Retina (tissue), 1 donor: ENCODE measurements around the gene KLK14.

Experiments used
- DNase-seq: peaks from one replicate; pipeline ENCODE4 v3.0.0-alpha.2; 2016

KLK14 gene

DNA sequence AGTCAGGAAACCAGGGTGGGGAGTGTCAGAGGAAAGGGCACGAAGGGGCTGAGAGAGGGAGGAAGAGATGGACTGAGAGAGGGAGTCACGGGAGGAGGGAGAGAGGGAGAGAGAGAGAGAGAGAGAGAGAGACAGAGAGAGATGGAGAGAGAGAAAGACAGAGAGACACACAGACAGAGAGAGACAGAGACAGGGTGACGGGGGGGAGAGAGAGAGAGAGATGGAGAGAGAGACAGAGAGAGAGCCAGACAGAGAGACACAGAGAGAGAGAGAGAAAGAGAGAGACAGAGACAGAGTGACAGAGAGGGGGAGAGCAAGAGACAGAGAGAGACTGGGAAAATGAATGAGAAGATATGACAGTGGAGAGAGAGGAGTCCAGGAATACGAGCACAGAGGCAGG, 494 bp upstream of the KLK14 start:
- DNase-seq = no peak

DNA sequence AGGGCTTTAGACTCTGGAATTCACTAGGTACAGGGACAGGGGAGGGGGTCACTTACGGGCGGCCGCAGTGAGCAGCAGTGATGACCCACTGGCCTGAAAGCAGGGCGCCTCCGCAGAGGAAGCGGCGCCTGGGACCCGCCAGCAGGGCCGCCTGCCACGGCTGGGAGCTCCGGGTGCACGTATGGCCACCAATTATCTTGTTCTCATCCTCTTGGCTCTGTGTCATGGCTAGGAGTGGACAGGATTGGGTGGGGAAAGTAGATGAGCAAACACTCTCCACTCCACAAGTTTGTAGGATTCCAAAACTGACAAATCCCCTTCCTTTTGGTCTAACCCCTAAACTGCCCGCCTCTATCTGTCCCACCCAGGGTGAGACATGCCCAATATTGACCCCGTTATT, 1.2 kb downstream of the KLK14 start:
- no peak for DNase-seq

DNA sequence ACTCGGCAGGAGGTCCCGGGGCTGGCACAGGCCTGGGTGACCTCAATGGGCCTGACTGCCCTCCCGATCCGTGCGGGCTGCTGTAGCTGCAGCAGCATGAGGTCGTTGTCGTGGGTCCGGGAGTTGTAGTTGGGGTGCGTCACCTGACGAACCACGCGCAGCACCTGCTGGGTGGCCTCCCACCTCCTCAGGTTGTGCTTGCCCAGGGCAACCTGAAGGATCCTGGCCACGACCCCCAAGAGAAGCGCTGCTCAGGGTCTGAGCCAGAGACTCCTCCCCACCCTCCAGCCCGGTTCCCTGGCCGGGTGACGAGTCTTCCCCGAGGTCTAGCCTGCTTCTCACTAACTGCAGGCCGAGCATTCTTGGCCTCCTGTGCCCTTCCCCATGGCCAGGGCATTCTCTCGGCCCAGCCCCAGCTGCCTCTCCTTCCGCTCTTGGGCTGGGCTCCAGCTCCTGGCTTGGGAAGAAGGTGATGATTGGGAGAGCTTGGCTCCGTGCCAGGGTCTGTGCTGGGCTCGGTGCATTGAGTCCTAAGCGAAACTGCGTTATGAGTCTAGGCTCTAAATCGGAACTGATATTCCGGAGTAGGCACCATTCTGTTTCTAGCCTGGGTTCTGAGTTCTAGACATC, 3.1 kb downstream of the KLK14 start:
- no peak for DNase-seq

DNA sequence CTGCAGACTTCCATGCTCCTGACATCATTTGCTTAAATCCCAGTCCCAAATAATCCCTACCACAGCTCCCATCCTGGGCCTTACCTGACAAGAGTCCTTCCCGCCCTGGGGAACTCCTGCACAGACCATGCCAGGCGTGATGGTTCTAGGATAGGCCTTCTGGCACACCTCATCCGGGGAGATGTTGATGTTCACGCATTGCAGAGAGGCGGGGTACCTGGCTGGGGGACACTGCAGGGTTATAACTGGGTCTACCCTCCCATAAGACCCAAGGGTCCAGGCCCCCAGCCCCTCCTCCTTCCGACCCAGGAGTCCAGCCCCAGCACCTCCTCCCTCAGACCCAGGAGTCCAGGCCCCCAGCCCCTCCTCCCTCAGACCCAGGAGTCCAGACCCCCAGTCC, 4.0 kb downstream of the KLK14 start:
- DNase-seq = no peak

DNA sequence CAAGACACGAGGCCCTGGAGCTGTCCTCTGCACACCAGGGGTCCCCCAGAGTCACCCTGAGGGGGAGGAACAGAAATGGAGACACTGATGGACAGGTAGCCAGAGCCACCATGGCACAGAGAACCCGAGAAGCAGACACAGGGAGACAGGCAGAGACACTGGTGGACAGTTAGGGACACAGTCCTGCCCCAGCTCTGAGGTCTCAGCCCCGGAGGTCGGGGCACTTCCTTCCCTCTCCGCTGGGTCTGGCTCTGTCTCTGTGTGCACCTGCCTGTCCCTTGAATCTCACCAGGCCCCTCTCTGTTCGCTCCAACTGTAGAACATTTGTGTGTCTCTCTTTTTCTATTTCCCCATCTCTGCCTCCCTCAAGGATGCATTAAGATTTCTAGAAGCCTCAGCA, 4.6 kb downstream of the KLK14 start:
- no peak for DNase-seq

DNA sequence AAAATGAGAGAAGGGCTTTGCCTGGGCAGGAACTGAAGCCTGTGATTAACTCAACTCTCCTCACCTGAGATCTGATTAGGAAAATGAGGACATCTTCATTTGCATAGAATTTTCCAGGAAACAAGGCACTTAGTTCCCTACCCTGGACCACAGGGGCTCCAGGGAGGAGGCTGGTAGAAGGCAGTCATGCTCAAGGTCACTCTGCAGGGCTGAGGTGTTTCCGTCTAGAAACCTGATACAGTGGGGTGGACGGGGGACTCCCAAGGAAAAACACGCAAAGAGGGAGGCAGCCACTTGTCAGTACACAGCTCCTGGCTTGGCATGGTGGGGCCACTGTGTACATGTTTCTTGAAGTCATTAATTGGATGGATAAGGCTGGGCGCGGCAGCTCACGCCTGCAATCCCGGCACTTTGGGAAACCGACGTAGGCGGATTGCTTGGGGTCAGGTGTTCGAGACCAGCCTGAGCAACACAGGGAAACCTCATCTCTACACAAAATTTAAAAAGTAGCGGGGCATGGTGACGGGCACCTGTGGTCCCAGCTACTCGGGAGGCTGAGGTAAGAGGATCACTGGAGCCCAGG, 6.0 kb downstream of the KLK14 start:
- no peak for DNase-seq

DNA sequence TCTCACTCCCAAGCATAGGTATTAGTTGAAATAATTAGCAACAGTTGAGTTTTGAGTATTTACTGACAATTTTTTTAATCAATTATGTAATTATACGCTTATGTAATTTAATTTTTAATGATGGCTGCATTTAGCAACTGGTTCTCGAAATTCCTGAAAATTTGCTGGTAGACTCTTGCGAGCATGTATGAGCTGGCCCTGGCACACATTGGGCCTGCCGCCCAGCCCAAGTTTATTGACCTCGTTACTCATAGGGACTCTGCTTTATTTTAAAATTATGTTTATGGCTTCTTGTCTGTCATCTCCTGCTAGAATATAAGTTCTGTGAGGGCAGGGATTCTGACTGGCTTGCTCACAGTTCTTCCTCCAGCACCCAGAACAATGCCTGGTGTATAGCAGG, 6.7 kb downstream of the KLK14 start:
- DNase-seq = no peak

DNA sequence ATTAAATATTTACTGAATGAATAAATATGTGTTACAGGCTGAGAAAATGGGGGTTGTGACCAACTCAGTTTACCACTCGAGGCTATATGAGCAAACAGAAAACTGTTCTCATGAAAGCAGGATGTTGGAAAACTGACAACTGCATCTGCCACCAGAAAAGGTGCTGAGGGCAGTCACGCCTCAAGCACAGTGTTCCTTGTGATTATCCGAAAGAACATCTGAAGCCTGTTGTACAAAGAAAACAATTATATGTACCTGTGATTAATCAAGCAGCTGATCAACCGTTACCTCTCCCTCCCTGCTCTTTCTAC, 11.6 kb downstream of the KLK14 start:
- no peak for DNase-seq

DNA sequence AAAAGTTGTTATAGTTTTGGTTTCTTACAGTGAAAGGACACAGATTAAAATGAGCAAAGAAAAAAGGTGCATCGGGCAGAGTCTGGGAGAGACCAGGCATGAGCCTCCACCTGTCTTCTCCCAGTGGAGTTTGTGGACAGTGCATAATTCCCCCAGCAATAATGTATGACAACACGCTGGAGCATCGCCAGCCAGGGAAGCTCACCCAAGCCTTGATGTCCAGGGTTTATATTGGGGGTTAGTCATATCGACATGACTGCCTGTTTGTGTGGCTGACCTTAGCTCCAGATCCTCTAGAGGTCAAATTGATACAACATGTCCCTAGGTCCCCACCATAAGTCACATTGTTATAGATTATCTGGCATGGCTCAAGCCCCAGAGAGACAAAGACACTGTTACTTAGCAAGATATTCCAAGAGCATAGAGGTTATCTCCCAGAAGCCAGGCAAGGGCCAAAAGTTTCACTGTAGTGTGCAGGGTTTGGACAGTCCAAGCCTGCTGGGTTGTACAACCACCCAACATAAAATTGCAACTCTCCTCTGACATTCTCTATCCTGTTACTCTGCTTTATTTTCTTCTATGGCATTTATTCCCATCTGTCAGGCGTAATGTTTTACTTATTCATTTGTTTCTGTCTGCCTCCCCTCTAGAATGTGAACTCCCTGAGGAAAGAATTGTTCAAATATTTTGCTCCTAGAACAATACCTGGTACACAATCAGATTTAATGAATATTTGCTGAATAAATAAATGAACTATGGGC, 12.2 kb downstream of the KLK14 start:
- DNase-seq = no peak

DNA sequence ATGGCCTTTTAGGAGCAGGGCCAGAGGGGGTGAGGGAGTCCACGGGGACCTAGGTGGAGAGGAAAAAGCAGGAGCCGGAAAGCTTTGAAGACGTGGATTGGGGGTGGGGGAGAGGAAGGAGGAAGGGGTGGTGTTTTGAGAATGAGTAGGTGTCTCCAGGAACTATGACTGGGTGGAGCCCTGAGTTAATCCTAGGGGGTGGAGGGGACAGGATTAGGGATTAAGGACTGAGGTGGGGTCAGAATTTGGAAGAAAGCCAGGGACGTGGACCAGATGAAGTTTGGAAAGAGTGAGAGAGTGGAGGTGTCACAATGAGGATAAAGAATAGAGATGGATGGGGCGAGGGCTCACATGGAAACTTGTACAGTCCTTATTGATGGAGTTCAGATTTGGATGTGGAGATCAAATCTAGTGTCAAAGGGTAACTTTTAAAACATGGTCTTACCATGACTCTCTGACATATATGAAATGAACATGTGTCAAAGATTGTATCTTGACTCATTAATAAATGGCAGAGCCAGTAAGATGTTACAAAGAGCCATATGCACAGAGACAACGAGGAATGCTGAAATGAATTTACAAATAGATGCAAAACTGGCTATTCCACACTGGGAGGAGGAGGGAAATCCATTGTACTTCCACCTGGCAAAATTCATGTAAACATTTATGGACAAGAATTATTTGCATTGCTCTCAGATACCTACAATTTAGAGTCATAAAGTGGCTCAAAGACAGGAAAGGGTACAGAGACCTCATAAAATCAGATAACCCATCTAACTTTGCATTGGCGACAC, 16.1 kb downstream of the KLK14 start:
- DNase-seq = no peak

DNA sequence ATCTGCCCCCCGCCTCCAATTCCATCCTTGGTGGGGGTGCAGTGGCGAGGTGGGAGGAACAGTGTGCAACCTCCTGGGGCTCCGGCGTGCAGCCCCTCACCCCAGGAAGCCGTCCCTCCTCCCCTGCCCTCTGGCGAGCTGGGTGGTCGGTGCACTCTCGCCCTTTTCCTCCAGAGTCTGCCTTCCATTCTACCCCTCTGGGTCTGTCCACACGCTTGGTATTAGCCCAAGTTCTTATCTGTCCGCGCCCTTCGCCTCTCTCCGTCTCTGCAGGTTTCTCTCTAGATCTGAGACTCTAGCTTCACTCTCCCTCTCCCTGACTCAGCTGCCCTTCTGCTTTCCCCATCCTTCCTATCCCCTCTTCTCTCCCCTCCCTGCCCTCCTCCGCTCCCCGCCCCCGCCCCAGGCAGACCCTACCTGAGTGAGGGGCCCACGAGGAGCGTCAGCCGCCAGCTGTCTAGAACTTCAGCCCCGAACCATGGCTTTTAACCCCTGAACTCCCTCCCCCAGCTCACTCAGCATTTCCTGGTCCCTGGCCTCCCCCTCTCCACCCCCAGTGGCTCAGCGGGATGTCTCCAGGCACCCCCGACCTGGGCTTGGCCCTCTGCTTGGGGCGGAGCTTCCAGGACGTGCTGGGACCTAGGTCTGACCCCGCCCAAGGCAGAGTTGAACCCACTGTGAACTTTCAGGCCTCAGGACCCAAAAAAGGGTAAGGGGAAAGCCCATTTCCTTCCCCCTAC, 17.3 kb downstream of the KLK14 start:
- DNase-seq = peak; percentile 56

DNA sequence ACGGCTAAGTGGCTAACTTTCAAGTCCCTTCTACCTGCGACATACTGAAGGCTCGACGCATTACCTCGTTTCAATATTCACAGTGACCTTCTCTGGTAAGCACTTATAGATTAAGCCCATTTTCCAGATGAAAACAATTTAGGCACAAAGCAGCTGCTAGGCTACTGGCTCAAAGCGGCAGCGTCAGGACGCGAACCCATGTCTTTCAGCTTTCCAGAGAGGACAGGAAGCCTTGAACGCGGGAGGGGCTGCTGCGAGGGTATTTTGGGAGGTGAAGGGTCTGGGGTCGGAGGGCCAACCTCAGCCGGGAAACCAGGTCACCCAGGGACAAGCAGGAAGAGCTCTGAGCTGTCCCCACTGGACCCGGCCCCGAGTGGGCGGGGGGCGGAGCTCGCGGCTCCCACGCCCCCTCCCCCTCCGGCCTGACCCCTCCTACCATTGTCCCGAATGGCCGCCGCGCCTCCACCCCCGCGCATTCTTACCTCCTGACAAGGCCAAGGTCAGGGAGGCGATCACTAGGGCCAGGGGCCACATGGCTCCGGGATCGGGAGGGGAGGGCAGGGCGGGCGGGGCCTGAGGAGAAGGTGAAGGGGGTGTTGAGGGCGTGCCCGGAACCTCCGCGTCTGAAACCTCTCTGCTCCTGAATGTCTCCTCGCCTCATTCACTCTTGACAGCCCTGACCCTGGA, 18.0 kb downstream of the KLK14 start, which contains the start of gene KLK13:
KLK13 (minus strand) TSS at position 559 of the 687 bp plus-strand sequence; CDS start at position 534, 25 bp downstream.
- peak; percentile 27 for DNase-seq

DNA sequence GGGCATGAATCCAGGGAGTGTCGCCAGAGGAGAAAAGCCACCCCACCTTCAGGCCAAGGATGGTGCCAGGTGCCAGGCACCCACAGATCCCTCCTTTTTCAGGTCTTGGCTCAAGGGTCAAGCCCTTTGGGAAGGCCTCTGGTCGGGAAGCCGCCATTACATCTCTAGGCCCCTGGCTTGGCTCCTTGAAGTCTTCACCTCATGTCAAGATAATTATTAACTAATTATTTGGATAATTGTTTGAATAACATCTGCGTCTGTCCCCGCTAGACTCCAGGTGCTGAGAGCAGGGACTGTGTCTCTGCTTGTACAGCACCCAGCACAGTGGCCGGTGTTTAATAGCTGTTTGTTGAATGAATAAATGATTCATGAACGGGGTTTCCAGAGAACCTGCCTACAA, 19.0 kb downstream of the KLK14 start:
- DNase-seq = no peak

DNA sequence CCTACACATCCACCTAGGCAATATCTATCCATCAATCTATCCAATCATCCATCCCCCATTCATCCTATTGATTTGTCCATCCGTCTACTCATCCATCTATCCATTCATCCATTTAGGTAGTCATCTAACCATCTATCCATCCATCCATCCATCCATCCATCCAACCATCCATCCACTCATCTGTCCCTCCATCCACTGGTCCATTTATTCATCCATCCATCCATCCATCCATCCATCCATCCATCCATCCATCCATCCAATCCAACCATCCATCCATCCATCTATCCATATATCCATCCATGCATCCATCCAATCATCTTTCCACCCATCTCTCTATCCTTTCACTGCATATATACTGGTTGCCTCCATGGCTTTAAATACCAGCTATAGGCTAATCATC, 21.7 kb downstream of the KLK14 start:
- DNase-seq = no peak

DNA sequence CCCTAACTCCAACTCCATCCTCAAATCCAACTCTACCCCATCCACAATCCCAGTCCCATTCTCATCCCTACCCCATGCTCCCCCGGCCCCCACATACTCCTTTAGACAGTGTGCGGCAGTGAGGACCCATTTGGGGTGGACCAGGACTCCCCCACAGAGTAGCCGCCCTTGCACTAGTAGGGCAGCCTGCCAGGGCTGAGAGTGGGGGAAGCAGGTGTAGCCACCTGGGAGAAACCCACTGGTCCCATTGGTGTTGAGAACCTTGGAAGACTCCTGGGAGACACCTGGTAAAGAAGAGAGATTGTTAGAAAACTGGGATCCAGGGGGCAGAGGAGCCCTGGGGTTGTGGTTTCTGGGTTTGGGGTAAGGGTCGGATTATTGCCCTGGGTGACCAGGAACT, 22.4 kb downstream of the KLK14 start:
- no peak for DNase-seq

DNA sequence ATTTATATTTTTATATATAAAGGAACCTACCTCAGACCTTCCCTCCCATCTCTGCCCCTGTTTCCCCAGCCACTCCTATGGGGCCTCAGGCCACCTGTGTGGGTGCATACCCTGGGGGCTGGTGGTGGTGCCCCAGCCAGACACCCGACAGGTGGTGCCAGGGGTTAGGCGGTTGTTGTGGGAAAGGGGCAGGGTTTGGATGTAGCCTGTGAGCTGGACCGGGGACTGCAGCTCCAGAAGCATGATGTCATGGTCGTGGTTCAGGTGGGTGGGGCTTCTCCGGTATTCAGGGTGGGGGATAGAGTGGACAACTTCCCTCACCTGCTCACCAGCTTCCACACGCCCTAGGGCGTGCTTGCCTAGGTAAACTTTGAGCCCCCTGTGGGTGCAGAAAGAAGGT, 23.0 kb downstream of the KLK14 start:
- DNase-seq = no peak

DNA sequence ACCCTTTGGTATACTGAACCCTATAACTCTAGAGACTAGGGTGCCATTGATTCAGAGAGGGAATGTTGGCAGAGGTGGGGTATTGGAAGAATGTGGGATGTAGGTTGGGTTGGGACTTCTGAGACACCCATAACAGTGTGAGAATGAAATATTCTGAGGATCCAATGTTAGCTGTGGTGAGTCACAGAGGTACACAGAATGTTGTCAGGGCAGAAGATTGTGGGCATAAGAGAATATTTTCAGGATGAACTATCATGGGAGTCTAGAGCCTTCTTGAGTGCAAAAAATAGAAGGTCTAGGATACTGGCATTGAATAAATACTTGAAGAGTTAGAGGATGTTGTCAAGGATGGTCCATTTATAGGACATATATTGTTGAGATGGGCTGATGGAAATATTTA, 26.8 kb downstream of the KLK14 start:
- no peak for DNase-seq

DNA sequence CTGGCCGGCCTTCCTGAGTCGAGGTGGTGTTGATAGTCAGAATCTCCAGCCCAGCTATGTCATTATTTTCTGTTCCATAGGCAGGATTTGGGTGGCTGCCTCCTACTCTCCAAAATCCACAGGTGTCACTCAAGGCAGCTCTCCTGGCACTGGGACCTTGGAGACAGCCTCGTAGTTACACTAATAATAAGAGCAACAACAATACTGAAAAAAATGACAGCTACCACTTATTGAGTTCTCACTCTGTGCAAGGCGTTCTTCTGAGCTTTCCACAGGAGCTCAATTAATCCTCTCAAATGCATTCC, 35.7 kb downstream of the KLK14 start:
- no peak for DNase-seq

DNA sequence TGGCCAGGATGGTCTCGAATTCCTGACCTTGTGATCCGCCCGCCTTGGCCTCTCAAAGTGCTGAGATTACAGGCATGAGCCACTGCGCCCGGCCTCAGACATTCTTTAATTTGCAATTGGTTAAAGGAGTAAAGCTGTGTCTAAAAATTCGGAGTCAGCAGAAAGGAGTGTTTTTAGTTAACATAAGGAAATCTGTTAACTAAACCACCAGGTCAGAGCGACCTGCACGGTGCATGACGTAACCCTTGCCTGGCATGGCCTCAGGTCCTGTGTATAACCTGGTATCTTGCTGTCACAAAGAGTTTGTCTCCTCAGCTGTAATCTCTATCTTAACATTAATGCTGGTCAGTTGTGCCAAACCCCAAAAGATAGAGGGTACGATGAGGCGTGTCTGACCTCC, 38.4 kb downstream of the KLK14 start:
- no peak for DNase-seq

DNA sequence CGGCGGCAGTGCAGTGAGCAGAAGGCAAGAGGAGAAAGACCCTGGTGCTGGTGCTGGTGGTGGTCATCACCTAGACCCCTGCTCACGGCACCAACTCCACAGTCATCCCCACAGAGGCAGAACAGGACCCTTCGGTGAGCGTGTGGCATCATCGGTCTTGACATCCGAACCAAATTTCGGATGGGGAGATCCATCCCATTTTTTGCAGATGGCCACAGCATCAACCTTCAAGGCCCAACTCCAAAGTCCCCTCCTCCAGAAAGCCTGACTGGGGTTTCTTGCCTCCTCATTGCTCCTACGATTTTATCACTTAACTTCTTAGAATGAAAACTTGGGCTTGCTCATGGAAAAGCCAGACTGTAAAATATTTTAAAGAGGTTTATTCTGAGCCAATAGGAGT, 39.2 kb downstream of the KLK14 start:
- no peak for DNase-seq

DNA sequence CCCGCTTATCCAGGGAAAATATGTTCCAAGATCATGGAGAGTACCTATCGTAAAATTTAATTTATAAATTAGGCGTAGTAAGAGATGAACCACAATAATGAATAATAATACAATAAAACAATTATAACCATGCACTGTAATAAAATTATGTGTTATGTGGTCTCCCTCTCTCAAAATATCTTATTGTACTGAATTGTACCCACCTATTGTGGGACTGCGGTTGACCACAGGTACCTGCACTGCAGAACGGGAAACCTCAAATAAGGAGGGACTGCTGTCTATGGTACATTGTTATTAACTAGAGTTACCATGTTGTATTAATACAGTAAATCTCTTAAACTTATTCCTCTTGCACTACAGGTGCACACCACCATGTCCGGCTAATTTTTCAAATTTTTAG, 42.5 kb downstream of the KLK14 start:
- DNase-seq = no peak

DNA sequence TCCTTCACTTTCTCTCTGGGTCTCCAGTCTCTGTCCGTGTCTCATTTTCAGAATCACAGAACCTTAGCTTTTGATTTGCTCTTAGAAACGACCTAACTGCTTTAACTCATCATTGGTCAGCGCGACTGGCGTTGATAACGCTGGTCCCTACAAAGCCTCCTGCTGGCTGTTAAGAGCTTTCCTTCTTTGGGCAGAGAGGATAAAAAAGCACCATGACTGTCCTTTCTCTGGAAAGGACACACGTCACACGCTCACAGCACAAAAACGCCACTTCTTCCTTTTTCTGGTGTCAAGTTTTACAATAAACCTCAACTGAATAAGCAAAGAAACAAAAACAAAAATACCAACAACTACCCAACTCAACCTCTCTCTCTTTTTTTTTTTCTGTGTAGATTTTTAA, 46.2 kb downstream of the KLK14 start:
- DNase-seq = no peak

DNA sequence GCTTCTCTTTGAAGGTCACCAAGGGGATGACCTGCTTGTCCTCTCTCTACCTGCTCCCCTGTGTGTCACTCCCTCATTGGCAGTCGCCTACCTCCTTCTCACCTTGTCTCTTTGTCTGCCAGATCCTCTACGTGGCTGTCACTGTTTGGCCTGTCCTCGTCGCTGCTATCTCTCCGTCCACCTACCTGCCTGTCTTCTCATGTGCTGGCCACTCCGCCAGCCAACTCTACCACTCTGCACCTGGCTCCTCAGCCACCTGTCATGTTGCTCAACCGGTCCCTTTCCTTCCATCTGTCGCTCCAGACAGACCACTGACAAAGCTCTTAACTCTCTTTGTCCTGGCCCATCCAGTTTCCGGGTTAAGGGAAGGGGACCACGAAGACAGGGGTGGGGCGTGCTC, 48.0 kb downstream of the KLK14 start, which contains the start of gene KLK12:
KLK12 (minus strand) TSS at position 299 of the 400 bp plus-strand sequence. CDS start 381 bp downstream, outside the sequence.
- no peak for DNase-seq
